GM23338 (cell line): ENCODE data around the gene FAM72A. TPM values are rescaled to one million over a fixed set of nuclear protein-coding genes. Genes with fewer than 3 reads are reported as not detected.
A peak's percentile ranks its signal among the peaks of the same experiment; 100 is the strongest.
"Not testable (repeated sequence)": the region's sequence is repeated elsewhere in the genome, so short reads cannot be mapped to it uniquely, and the experiment has no call there.

Experiments used
- ATAC-seq: fragments of 200-7000 bp; cut with Tn5 transposase; 3 replicates; pipeline ENCODE4 v1.9.1; 2020
- DNase-seq: peaks from one replicate; pipeline ENCODE4 v3.0.0-alpha.2; 2015; ENCODE audit warnings: low spot score
- H2AFZ ChIP-seq: fragments of 200-600 bp; sonication (generic); 2 replicates; pipeline ENCODE4 v1.8.0; 2016; ENCODE audit warnings: antibody characterized with exemption, mild to moderate bottlenecking, moderate library complexity
- H3F3A ChIP-seq: fragments of 200-600 bp; sonication (generic); replicated peaks from 2 replicates; pipeline ENCODE4 v1.8.0; 2017; ENCODE audit warnings: antibody characterized with exemption, mixed run types, low read depth
- H3K27ac ChIP-seq: fragments of 200-600 bp; sonication (generic); 2 replicates; pipeline ENCODE4 v1.6.1; 2016; ENCODE audit warnings: low read depth
- H3K27me3 ChIP-seq: fragments of 200-600 bp; sonication (generic); 2 replicates; pipeline ENCODE4 v1.8.0; 2016; ENCODE audit warnings: mild to moderate bottlenecking, mixed run types, moderate library complexity; ENCODE audit not compliant: insufficient read depth
- H3K36me3 ChIP-seq: fragments of 200-600 bp; sonication (generic); 2 replicates; pipeline ENCODE4 v1.8.0; 2016; ENCODE audit warnings: mild to moderate bottlenecking; ENCODE audit not compliant: insufficient read depth
- H3K4me1 ChIP-seq: fragments of 200-600 bp; sonication (generic); 2 replicates; pipeline ENCODE4 v1.8.0; 2016; ENCODE audit warnings: mild to moderate bottlenecking, moderate library complexity; ENCODE audit not compliant: insufficient read depth
- H3K4me2 ChIP-seq: fragments of 200-600 bp; sonication (generic); 2 replicates; pipeline ENCODE4 v1.7.1; 2017; ENCODE audit warnings: mixed run types
- H3K4me3 ChIP-seq: fragments of 200-600 bp; sonication (generic); 2 replicates; pipeline ENCODE4 v1.6.1; 2016; ENCODE audit warnings: mixed run types
- H3K79me2 ChIP-seq: fragments of 200-600 bp; sonication (generic); replicated peaks from 2 replicates; pipeline ENCODE4 v1.8.0; 2017; ENCODE audit warnings: mild to moderate bottlenecking; ENCODE audit not compliant: insufficient read depth
- H3K9me2 ChIP-seq: fragments of 200-600 bp; sonication (generic); 2 replicates; pipeline ENCODE4 v1.8.0; 2017; ENCODE audit not compliant: insufficient read depth
- H4K20me1 ChIP-seq: fragments of 200-600 bp; sonication (generic); replicated peaks from 2 replicates; pipeline ENCODE4 v1.8.0; 2017; ENCODE audit warnings: mild to moderate bottlenecking; ENCODE audit not compliant: insufficient read depth
- H3K27ac Mint-ChIP-seq: 2 replicates; pipeline ENCODE4 v1.8.0; 2020; ENCODE audit warnings: inconsistent platforms, mild to moderate bottlenecking, moderate library complexity, mixed read lengths
- H3K27me3 Mint-ChIP-seq: 3 replicates; pipeline ENCODE4 v1.8.0; 2022; ENCODE audit warnings: low read depth, mild to moderate bottlenecking, moderate library complexity, mixed read lengths, inconsistent platforms; ENCODE audit not compliant: insufficient read depth, poor library complexity
- H3K36me3 Mint-ChIP-seq: 3 replicates; pipeline ENCODE4 v1.8.0; 2021; ENCODE audit warnings: low read depth, mild to moderate bottlenecking, inconsistent platforms, moderate library complexity, mixed read lengths
- H3K4me1 Mint-ChIP-seq: 3 replicates; pipeline ENCODE4 v1.8.0; 2020; ENCODE audit warnings: mild to moderate bottlenecking, inconsistent platforms, mixed read lengths
- H3K4me3 Mint-ChIP-seq: 3 replicates; pipeline ENCODE4 v1.8.0; 2021; ENCODE audit warnings: moderate library complexity, mild to moderate bottlenecking, inconsistent platforms, mixed read lengths
- H3K9me3 Mint-ChIP-seq: 3 replicates; pipeline ENCODE4 v1.8.0; 2020; ENCODE audit warnings: moderate library complexity, mild to moderate bottlenecking, inconsistent platforms, mixed read lengths
- polyA plus RNA-seq: library from polyadenylated mRNA; unstranded; fragments of >200 nt; fragmentation: Nextera tagmentation; extraction: Ambion mirVana; gene quantifications from 2 replicates; pipeline ENCODE4 v1.2.1, GENCODE V29; 2016
- total RNA-seq: library from RNA; depleted of rRNA; stranded (reverse); fragments of >200 nt; shearing (Covaris generic); gene quantifications from 2 replicates; pipeline ENCODE4 v1.2.3, GENCODE V29; 2014

Gene FAM72A
- total and polyA plus RNA-seq, 2 experiments from 2014 or later, result 19.1 to 26.7 TPM

GRCh38 chr1:206235190-206235589 is 32.6 kb upstream of the FAM72A start:
- H3K9me3 Mint-ChIP-seq, H3K4me1 ChIP-seq, H2AFZ ChIP-seq, H3K27ac Mint-ChIP-seq, H4K20me1 ChIP-seq, DNase-seq, H3K27ac ChIP-seq, H3K36me3 ChIP-seq, H3K36me3 Mint-ChIP-seq, H3K4me1 Mint-ChIP-seq, H3K27me3 ChIP-seq, H3K4me3 Mint-ChIP-seq, H3K9me2 ChIP-seq, H3K27me3 Mint-ChIP-seq, H3K4me2 ChIP-seq, H3K79me2 ChIP-seq, H3F3A ChIP-seq, H3K4me3 ChIP-seq: not testable (repeated sequence)
- ATAC-seq, result peak; percentile 73

DNA sequence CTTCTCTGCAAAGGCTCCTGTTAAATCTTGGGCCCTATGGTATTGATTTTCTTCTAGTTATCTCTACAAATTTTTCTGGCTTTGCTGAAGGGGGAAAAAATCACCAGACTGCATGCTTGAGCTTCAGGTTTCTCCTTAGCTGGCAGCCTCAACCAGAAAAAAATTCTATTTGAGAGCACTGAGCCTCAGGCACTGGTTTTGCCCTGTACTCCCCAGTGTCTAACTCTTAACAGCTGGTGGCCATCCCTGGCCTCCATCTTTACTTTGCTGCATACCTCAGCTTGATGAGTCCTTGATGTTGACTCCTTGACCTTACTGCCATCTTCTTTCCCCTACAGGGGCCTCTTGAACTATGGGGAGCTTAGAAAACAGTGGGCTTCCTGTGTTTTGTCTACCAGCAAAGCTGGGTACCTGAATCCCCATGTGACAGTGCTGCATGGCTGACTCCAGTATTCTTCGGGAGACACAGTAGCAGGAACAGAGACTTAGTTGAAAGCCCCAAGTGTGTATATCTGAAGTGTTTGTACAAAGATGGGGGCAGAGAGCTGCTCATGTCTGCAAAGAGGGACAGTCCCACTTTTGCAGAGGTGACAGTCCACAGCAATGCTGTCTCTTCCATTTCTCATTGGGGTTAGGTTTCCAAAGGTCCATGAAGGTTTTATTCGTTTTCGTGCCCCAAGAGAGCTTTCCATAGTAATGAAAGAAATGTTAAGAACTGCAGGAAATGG is 31.7 kb upstream of the FAM72A start:
- not testable (repeated sequence) for H3K36me3 ChIP-seq, H3K9me3 Mint-ChIP-seq, H3K27me3 ChIP-seq, H3K36me3 Mint-ChIP-seq, H3K4me3 ChIP-seq, H3K4me1 ChIP-seq, H3K4me1 Mint-ChIP-seq, H3K79me2 ChIP-seq, H3K27ac Mint-ChIP-seq, H3K27me3 Mint-ChIP-seq, H3K4me2 ChIP-seq, H4K20me1 ChIP-seq, H3K27ac ChIP-seq, DNase-seq, H3F3A ChIP-seq, H2AFZ ChIP-seq, H3K9me2 ChIP-seq, H3K4me3 Mint-ChIP-seq
- ATAC-seq, result peak; percentile 16; the same call in 2 of the 3 replicates

- not testable (repeated sequence) for H3K36me3 Mint-ChIP-seq, H3K4me1 Mint-ChIP-seq, H2AFZ ChIP-seq, H3K9me2 ChIP-seq, H4K20me1 ChIP-seq, H3K4me1 ChIP-seq, H3K4me2 ChIP-seq, H3K36me3 ChIP-seq, H3K79me2 ChIP-seq, H3K9me3 Mint-ChIP-seq, H3K27me3 Mint-ChIP-seq, H3K27ac Mint-ChIP-seq, H3K4me3 ChIP-seq, H3K27me3 ChIP-seq, H3K27ac ChIP-seq, H3F3A ChIP-seq, H3K4me3 Mint-ChIP-seq, DNase-seq
- peak; percentile 97 for ATAC-seq
Observed at GRCh38 chr1:206232970-206233645, 30.5 kb upstream of the FAM72A start.

GRCh38 chr1:206231989-206232388 is 29.4 kb upstream of the FAM72A start:
- not testable (repeated sequence) for H3K4me1 Mint-ChIP-seq, H3K9me2 ChIP-seq, H3K36me3 ChIP-seq, H3K27me3 ChIP-seq, H3K79me2 ChIP-seq, H3K9me3 Mint-ChIP-seq, H3F3A ChIP-seq, H3K4me1 ChIP-seq, H3K27ac ChIP-seq, ATAC-seq, H3K4me3 ChIP-seq, H3K27me3 Mint-ChIP-seq, DNase-seq, H3K27ac Mint-ChIP-seq, H3K4me3 Mint-ChIP-seq, H3K4me2 ChIP-seq, H2AFZ ChIP-seq, H3K36me3 Mint-ChIP-seq, H4K20me1 ChIP-seq

GRCh38 chr1:206229286-206229685 is 26.6 kb upstream of the FAM72A start:
- not testable (repeated sequence) for H3K27me3 ChIP-seq, H3K27ac Mint-ChIP-seq, ATAC-seq

DNA sequence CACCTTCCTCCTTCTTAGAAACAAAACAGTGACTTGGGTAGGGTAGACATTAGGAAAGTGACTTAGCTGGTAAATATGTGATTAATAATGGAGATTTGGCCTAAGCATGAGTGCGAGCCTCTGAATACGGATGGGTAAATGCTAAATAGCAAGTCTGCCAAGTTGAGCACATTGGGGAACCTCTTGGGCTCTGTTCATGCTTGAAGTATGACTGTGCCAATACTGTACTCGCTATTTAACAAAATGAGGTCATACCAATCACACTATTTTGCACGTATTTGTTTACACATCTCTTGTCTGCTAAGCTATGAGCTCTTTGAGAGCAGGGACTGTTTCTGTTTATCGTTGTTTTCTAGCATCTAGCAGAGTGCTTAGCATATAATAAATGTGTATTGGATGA is 24.2 kb upstream of the FAM72A start:
- H3K27ac Mint-ChIP-seq, H3F3A ChIP-seq, H3K4me2 ChIP-seq, H4K20me1 ChIP-seq, DNase-seq, H3K4me1 Mint-ChIP-seq, ATAC-seq, H3K27ac ChIP-seq, H3K36me3 ChIP-seq, H2AFZ ChIP-seq, H3K4me1 ChIP-seq, H3K4me3 ChIP-seq, H3K36me3 Mint-ChIP-seq, H3K9me2 ChIP-seq, H3K79me2 ChIP-seq, H3K9me3 Mint-ChIP-seq, H3K27me3 ChIP-seq, H3K27me3 Mint-ChIP-seq, H3K4me3 Mint-ChIP-seq: not testable (repeated sequence)

More at GRCh38 chr1:206229286-206229685, 26.6 kb upstream of the FAM72A start:
- not testable (repeated sequence) for H3K36me3 Mint-ChIP-seq, H3K9me3 Mint-ChIP-seq, H3K4me2 ChIP-seq, H2AFZ ChIP-seq, H3F3A ChIP-seq, H3K27me3 Mint-ChIP-seq, H3K79me2 ChIP-seq, H3K27ac ChIP-seq, H3K4me1 Mint-ChIP-seq, H3K4me3 ChIP-seq, H4K20me1 ChIP-seq, H3K4me3 Mint-ChIP-seq, H3K9me2 ChIP-seq, H3K36me3 ChIP-seq, DNase-seq, H3K4me1 ChIP-seq
